Suprapubic skin (tissue), 4 donors: ENCODE data around the gene ADGRG7. TPM values are rescaled to one million over a fixed set of nuclear protein-coding genes. Genes with fewer than 3 reads are reported as not detected.

Experiments used
- DNase-seq, 2 donors: peaks; one replicate each; pipeline ENCODE4 v3.0.0-alpha.2; 2019; ENCODE audit warnings: low spot score in 2 of 2
- H3K27ac ChIP-seq: fragments of 200-600 bp; sonication (generic); one replicate; pipeline ENCODE4 v1.5.1; 2019
- H3K27me3 ChIP-seq: fragments of 200-600 bp; sonication (generic); one replicate; pipeline ENCODE4 v1.5.1; 2019
- H3K36me3 ChIP-seq: fragments of 200-600 bp; sonication (generic); one replicate; pipeline ENCODE4 v1.5.1; 2019
- H3K4me1 ChIP-seq: fragments of 200-600 bp; sonication (generic); one replicate; pipeline ENCODE4 v1.5.1; 2019
- H3K4me3 ChIP-seq: fragments of 200-600 bp; sonication (generic); one replicate; pipeline ENCODE4 v1.5.1; 2019; ENCODE audit warnings: mild to moderate bottlenecking
- H3K9me3 ChIP-seq: fragments of 200-600 bp; sonication (generic); one replicate; pipeline ENCODE4 v1.5.1; 2019
- EP300 ChIP-seq: sonication (generic); formaldehyde crosslinking; IDR thresholded peaks from one replicate; pipeline ENCODE4 v1.6.1; 2017; ENCODE audit warnings: antibody characterized with exemption
- POLR2A ChIP-seq, 2 donors: fragments of 450-650 bp; IDR thresholded peaks; one replicate each; pipeline ENCODE4 v1.6.1; 2017; ENCODE audit warnings: antibody characterized with exemption in 2 of 2, mild to moderate bottlenecking in 2 of 2, moderate library complexity in 2 of 2
- POLR2AphosphoS5 ChIP-seq, 3 donors: sonication (generic); formaldehyde crosslinking; IDR thresholded peaks; one replicate each; pipeline ENCODE4 v1.6.1; 2017; ENCODE audit warnings: antibody characterized with exemption in 3 of 3
- WGBS: methylation state at CpG from one replicate; pipeline ENCODE4 v1.1.5; 2018; 5-methylcytosine and 5-hydroxymethylcytosine counted together
- total RNA-seq, 4 donors: library from RNA; depleted of rRNA; stranded (reverse); fragments of >200 nt; gene quantifications; one replicate each; pipeline ENCODE4 v1.1.0, GENCODE V29; 2016
- TF ChIP-seq, protein P1 (sequence below), 2 donors: fragments of 200-600 bp in 1 of 2; fragments of 450-650 bp in 1 of 2; sonication (generic) in 1 of 2; IDR thresholded peaks; one replicate each; pipeline ENCODE4 v1.5.1; 2016 to 2019; ENCODE audit warnings: antibody characterized with exemption in 2 of 2, mild to moderate bottlenecking in 1 of 2, moderate library complexity in 1 of 2

ADGRG7 gene
- total RNA-seq, 4 donors from 2014 or later = 0.32 TPM; not detected in 3

DNA sequence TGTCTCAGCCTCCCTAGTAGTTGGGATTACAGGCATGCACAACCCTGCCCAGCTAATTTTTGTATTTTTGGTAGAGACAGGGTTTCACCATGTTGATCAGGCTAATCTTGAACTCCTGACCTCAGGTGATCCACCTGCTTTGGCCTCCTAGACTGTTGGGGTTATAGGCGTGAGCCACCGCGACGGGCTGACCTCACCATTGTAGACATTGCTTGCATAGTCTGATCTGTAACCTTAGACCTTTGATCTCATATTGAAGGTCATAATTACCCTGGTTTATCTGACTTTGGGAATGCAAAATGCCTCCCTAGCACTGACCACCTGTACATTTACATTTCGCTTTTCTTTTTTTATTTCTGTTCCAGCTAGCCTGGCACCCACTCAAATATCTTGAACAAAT lies 31.2 kb downstream of the ADGRG7 start:
- H3K4me3 ChIP-seq = no peak overlapping the region
- no peaks in the 10 kb centered on the region for H3K4me1 ChIP-seq
- H3K27ac ChIP-seq = no peak overlapping the region
- H3K36me3 ChIP-seq = no peaks in the 10 kb centered on the region
- H3K27me3 ChIP-seq = no peaks in the 10 kb centered on the region
- TF ChIP-seq, protein P1, sequence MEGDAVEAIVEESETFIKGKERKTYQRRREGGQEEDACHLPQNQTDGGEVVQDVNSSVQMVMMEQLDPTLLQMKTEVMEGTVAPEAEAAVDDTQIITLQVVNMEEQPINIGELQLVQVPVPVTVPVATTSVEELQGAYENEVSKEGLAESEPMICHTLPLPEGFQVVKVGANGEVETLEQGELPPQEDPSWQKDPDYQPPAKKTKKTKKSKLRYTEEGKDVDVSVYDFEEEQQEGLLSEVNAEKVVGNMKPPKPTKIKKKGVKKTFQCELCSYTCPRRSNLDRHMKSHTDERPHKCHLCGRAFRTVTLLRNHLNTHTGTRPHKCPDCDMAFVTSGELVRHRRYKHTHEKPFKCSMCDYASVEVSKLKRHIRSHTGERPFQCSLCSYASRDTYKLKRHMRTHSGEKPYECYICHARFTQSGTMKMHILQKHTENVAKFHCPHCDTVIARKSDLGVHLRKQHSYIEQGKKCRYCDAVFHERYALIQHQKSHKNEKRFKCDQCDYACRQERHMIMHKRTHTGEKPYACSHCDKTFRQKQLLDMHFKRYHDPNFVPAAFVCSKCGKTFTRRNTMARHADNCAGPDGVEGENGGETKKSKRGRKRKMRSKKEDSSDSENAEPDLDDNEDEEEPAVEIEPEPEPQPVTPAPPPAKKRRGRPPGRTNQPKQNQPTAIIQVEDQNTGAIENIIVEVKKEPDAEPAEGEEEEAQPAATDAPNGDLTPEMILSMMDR (IDR thresholded peaks at IDR 0.05) = no peak
- TF ChIP-seq EP300 (no peak), POLR2AphosphoS5 (IDR thresholded peaks at IDR 0.05) (no peak), POLR2A (IDR thresholded peaks at IDR 0.05) (no peak)
- no peaks in the 10 kb centered on the region for H3K9me3 ChIP-seq
- WGBS = over 99% methylated on average over 5 of the region's 5 CpGs
- no peak for DNase-seq

DNA sequence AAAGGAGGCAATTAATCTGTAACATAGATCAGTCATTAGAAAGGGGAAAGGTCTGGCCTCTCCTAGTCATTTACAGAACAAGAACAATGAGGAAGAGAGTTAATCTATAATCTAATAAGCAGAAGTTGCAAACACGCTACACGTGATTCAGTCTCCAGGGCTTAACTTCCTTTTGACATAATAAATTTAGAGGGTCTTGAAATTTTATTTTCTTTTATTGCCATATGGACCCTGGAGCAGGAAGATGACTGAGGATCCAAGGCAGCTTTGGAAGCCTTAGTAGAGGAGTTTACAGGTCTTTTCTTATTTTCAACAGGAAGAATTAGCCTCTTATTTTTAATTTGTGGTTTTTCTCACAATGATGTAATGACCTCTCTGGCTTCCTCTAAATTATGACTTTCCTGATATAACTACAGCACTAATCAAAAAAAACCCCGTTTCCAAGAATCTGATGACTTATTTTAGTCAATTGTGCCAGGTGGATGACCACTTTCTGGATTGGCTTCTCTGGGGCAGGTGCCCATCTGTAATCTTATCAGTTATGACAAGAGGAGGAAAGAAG lies 32.2 kb downstream of the ADGRG7 start:
- H3K9me3 ChIP-seq = no peaks in the 10 kb centered on the region
- no peaks in the 10 kb centered on the region for H3K27me3 ChIP-seq
- no peaks in the 10 kb centered on the region for H3K4me1 ChIP-seq
- WGBS = 65% methylated on average over 3 of the region's 3 CpGs
- no peak overlapping the region for H3K27ac ChIP-seq
- no peak overlapping the region for H3K4me3 ChIP-seq
- TF ChIP-seq EP300 (no peak), POLR2A (IDR thresholded peaks at IDR 0.05) (no peak), POLR2AphosphoS5 (IDR thresholded peaks at IDR 0.05) (no peak)
- no peak for DNase-seq
- H3K36me3 ChIP-seq = no peaks in the 10 kb centered on the region

DNA sequence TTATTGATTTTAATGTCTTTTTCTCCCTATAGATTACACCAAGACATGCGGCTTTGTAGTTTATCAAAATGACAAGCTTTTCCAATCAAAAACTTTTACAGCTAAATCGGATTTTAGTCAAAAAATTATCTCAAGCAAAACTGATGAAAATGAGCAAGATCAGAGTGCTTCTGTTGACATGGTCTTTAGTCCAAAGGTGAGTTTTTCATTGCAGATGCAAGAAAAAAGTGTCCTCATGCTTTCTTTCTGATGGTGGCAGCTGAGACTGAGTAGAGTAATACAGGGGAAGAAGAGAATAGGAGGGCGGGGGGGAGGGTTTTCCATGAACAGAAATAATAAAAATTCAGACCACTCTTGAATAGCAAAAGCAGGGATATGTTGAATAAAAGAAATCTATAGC lies 36.5 kb downstream of the ADGRG7 start:
- H3K4me1 ChIP-seq = peaks cover under 1% of the 10 kb centered on the region
- no peak overlapping the region for H3K27ac ChIP-seq
- DNase-seq = no peak
- no peaks in the 10 kb centered on the region for H3K27me3 ChIP-seq
- TF ChIP-seq EP300 = no peak
- no peak for TF ChIP-seq POLR2AphosphoS5 (IDR thresholded peaks at IDR 0.05)
- TF ChIP-seq, protein P1 (IDR thresholded peaks at IDR 0.05) = no peak
- no peak for TF ChIP-seq POLR2A (IDR thresholded peaks at IDR 0.05)
- H3K9me3 ChIP-seq = no peaks in the 10 kb centered on the region
- no peak overlapping the region for H3K4me3 ChIP-seq
- WGBS = 88% methylated on average over 3 of the region's 3 CpGs
- H3K36me3 ChIP-seq = no peaks in the 10 kb centered on the region

DNA sequence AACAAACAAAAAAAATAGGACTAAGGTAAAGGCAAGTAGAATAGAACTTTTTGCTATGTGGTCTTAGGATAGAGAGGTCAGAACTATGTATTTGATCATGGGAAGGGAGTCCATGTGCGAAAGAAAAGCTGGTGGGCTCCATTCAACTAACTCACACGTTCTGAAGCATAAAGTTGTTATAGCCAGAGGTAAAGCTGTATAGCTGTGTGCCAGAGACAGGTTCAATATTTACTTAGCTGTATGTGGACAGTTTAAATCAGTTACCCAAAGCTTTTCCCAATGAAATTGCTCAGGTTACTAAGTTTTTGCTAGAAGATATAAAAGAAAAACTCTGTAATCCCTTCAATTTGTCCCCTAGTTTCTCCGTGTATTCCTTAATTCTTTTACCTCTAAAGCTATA lies 37.8 kb downstream of the ADGRG7 start:
- DNase-seq = no peak
- Histone ChIP-seq H3K4me1 (peaks cover 5% of the 10 kb centered on the region), H3K27me3 (no peaks in the 10 kb centered on the region), H3K36me3 (no peaks in the 10 kb centered on the region), H3K9me3 (no peaks in the 10 kb centered on the region), H3K4me3 (no peak overlapping the region), H3K27ac (no peak overlapping the region)
- TF ChIP-seq, protein P1 (IDR thresholded peaks at IDR 0.05) = no peak
- TF ChIP-seq EP300 (no peak), POLR2AphosphoS5 (IDR thresholded peaks at IDR 0.05) (no peak), POLR2A (IDR thresholded peaks at IDR 0.05) (no peak)
- 87% methylated on average over 3 of the region's 3 CpGs for WGBS

DNA sequence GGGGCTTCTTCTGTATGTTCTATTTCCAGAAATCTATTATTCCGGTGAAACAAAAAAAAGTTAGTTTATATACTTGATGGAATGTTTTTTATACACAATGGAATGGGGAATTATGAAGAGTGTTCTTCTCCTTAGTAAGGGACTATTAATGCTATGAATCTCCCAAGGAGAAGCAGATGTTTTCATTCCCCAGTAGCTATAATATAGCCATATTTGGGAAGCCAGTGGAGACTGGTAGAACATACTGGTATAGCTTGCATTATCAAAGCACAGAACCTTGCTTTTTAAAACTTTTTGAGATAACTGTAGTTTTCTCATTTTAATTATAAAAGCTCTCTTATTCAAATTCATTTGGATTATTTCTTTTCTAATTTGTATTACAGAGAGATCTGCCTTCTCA lies 38.3 kb downstream of the ADGRG7 start:
- H3K9me3 ChIP-seq = no peaks in the 10 kb centered on the region
- no peak overlapping the region for H3K4me3 ChIP-seq
- H3K4me1 ChIP-seq = peaks cover 5% of the 10 kb centered on the region
- TF ChIP-seq POLR2A (IDR thresholded peaks at IDR 0.05) (no peak), POLR2AphosphoS5 (IDR thresholded peaks at IDR 0.05) (no peak), EP300 (no peak)
- TF ChIP-seq, protein P1 (IDR thresholded peaks at IDR 0.05) = no peak
- H3K36me3 ChIP-seq = no peaks in the 10 kb centered on the region
- 94% methylated on average over 1 of the region's 1 CpG for WGBS
- no peak overlapping the region for H3K27ac ChIP-seq
- no peak for DNase-seq
- H3K27me3 ChIP-seq = no peaks in the 10 kb centered on the region
